Skin of body (tissue), 2 donors: ENCODE data around the gene XPC. TPM values are rescaled to one million over a fixed set of nuclear protein-coding genes. Genes with fewer than 3 reads are reported as not detected.
A peak's percentile ranks its signal among the peaks of the same experiment; 100 is the strongest.
"Not testable (repeated sequence)": the region's sequence is repeated elsewhere in the genome, so short reads cannot be mapped to it uniquely, and the experiment has no call there.

Experiments
- DNase-seq: peaks from one replicate; lab custom pipeline; 2025; lab: John Stamatoyannopoulos, UW
- total RNA-seq: library from RNA; depleted of rRNA; stranded (reverse); fragments of >200 nt; gene quantifications from one replicate; pipeline ENCODE4 v1.2.3, GENCODE V29; 2014

The XPC gene
- 18.5 TPM for total RNA-seq

DNA sequence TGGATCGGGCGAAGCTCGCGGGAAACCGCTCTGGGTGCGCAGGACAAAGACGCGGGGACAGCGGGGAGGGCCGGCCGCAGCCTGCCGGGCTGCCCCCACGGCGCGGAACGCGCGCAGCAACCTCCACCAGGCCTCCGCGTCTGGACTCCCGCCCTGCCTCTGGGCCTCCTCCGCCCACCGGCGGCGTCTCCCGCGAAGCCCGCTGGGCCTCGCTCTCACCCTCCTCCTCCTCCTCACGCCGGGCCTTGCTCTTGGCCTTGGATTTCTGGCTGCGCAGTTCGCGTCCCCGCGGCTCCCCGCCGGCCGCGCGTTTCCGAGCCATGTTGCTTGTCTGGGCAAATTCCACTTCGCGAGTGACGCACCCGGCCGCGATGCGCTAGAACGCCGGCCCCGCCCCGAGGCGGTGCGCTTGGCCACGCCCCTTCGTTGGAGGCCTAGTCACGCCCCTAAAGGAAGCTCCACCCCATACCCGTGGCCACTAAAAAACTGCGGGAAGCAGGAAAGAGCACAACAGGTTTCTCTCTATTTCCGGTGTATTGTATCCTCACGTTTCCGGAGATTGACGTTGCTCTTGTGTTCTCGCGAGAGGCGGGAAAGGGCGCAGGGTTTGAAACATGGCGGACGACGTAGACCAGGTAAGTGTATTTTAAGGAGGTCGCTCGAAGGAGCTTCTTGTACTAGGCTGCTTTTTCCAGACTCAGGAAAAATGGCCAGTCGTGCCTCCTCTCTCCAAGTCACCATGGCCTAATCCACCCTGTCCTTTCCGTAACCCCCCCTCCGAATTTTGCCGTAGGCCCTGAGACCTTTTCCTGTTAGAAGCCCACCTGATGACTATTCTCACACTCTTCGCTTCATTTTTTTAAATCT lies at the start of gene XPC, which contains the start of gene LSM3:
XPC (minus strand) TSS at position 355 of the 867 bp plus-strand sequence; CDS start at position 322, 33 bp downstream.
LSM3 (plus strand) TSS at position 571 of the 867 bp plus-strand sequence; CDS start at position 615, 44 bp downstream.
- DNase-seq = peak; percentile 99

- DNase-seq = no peak
Observed at GRCh38 chr3:14227856-14228255, 49.5 kb upstream of the XPC start.

GRCh38 chr3:14226351-14226750 lies 48.0 kb upstream of the XPC start:
- DNase-seq = not testable (repeated sequence)

DNA sequence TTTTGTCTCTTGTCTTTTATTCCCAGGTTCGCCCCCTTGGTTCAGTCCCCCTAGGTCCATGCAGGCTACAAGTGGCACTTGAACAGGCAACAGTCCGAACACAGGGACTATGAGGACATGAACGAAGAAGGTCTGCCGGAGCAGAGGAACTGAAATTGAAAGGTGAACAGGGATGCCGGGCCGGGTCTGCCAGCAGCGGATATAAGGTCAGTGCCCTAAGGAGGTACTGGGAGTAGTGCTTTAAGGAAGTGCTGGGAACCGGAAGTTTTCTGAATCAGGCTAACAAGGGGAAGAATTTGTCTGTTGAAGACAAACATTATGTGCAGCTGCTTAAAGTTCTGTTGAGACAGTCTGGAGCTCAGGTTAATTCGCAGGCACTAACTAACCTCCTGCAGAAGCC lies 47.0 kb upstream of the XPC start:
- DNase-seq = no peak

- DNase-seq = no peak
Observed at GRCh38 chr3:14224895-14225294, 46.5 kb upstream of the XPC start.

GRCh38 chr3:14223595-14223994 lies 45.2 kb upstream of the XPC start:
- DNase-seq = no peak

DNA sequence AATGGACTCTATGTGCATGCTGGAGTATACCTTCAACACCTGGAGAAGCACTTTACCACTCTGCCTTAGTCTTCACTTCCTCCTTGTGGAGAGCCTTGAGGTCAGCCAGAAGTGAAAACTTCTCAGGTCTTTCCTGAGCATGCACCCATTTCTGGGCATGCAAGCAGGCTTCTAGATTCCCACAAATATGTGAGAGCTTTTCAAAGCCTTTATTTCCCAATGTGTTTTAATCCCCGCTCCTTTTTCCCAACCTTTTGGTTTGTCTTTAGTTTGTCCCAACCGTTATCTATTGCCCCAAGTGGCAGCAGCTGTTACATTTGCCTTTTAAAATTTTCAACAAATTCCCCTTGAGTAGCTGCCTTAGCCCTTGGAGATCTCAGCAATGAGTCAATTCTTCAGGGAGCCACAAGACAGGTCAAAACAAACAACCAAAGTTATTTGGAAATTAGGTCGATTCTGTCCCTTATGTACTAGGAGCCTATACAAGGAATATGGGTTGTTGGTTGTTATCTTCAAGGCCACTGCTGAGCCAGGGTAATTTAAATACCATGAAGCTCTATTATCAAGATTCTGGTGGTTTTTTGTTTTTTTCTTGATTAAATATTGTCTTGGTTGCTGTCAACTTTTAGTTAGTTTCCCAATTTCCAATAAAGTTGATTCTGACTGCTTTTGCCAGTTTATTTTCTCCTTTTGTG lies 44.6 kb upstream of the XPC start:
- DNase-seq = no peak

- DNase-seq = no peak
Observed at GRCh38 chr3:14222457-14222856, 44.1 kb upstream of the XPC start.

GRCh38 chr3:14221902-14222301 lies 43.5 kb upstream of the XPC start:
- DNase-seq = no peak

- DNase-seq = no peak
Observed at GRCh38 chr3:14220933-14221332, 42.5 kb upstream of the XPC start.

DNA sequence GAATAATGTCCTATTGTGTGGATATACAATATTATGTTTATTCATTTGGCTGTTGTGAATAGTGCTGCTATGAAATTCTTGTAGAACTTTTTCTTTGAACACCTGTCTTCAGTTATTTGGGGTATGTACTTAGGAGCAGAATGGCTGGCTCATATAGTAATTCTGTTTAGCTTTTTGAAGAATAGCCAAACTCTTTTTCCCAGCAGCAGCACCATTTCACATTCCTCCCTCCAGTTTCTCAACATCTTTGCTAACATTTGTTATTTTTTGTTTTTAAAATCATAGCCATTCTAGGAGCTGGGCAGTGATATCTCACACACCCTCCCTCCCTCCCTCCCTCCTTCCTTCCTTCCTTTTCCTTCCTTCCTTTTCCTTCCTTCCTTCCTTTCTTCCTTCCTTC lies 40.0 kb upstream of the XPC start:
- DNase-seq = no peak

GRCh38 chr3:14216257-14217048 lies 38.1 kb upstream of the XPC start:
- peak; percentile 62 for DNase-seq

GRCh38 chr3:14214764-14215163 lies 36.4 kb upstream of the XPC start:
- DNase-seq = no peak

DNA sequence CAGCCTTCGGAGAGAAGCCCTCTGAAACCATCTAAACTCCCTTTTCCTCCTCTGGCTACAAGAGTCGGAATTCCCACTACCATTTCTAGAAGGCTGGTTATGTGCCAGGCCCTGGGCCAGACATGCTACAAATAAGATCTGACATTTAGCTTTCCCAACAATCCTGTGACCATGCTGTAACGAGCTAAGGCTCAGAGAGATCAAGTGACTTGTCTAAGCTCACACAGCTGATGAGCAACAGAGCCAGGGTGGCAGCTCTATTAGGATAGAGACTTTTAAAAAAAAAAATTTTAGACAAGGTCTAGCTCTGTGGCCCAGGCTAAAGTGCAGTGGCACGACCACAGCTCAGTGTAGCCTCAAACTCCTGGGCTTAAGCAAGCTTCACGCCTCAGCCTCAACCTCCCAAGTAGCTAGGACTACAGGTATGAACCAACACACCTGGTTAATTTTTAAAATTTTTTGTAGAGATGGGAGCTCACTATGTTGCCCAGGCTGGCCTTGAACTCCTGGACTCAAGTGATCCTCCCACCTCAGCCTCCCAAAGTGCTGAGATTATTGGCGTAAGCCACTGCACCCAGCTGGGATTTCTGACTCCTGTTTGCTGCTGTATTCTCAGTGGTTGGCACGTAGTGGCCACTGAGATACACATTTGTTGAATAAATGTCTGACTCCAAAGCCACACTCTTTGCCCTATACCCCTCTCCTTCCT lies 34.8 kb upstream of the XPC start:
- no peak for DNase-seq

DNA sequence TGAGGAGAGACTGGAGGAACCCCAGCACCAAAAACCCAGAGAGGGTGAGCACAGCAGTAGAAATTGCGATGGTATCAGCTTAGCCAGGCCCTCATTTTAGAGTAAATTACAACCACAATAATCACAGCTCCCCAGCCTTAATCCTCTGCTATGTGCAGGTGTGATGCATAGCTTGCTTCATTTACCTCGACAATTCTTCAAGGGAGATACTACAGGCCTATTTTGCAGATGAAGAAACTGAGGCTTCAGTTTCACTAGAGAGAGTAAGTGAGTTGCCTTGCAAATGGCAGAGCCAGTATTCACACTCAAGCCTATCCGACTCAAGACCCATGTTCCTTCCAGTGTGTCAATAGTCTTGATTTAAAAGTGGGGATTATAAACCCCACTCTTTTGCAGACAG lies 33.6 kb upstream of the XPC start:
- no peak for DNase-seq

DNA sequence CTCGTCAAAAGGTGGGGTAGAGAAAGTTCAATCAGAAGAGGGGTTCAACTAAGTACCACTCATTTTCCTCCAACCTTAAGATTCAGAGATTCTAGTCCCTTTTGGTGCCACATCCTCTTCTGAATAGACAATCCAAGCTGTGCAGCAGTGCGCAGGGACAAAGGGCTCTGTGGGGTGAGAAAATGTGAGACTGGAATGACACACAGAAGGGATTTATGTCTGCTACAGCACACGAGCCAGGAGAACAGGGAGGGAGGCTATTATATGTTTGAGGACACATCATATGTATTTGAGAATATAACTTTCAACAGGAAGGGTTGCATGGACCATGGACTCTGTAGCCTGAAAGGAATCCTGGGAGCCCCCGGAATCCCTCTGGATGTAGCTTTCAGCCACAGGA lies 33.2 kb upstream of the XPC start:
- no peak for DNase-seq

GRCh38 chr3:14210843-14211594 lies 32.6 kb upstream of the XPC start:
- DNase-seq = no peak

- DNase-seq = no peak
Observed at GRCh38 chr3:14210290-14210688, 31.9 kb upstream of the XPC start.

DNA sequence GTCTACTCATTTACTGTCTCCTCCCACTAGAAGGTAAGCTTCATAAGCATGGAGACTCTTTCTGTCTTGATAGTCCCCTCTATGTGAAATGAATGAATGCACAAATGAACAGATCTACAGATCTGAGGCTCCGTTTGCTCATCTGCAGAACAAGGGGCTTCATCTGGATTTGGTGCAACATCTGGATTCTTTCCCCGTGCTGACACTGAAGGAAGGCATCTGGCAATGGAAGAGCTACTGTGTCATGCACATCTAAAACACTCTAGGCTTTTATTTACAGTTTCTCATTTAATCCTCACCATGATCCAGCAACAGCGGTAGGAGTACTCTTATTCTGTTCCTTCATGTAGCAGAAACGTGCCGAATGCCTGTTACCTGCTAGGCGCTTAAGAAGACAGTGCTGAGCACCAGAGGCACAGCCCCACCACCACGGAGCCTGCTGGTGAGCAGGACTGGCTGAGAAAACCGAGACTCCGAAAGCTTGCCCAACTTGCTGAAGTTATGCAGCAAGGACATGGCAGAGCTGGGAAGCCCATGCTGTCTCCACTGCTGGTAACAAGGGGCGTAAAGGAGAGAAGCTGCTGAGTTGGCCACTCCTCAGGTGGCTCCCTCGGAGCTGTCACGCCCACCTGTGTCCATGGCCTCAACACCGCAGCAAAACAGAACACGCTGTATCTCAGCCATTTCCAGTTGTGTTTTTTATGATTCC lies 31.3 kb upstream of the XPC start:
- peak; percentile 46 for DNase-seq

DNA sequence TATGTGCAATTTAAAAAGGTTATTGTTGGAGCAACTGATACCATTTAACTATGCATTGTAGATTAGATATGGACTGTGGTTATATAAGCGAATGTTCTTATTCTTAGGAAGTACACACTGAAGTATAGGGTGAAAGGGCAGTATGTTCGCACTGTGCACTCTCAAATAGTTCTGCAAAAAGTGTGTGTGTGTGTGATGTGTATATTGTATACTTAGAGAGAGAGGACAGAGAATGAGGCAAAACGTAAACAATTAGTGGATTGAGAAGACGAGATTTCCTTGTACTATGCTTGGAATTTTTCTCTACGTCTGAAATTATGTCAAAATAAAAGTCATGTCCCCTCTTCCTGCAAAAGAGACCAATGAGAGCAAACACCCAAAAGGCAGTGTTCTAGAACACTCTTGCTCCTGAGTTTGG lies 30.6 kb upstream of the XPC start:
- no peak for DNase-seq
